KMS-11 (cell line): ENCODE results near the gene AGXT2.

Experiments
- H2AFZ ChIP-seq: fragments of 200-600 bp; sonication (generic); 2 replicates; pipeline ENCODE4 v1.6.1; 2016; ENCODE audit warnings: antibody characterized with exemption, mixed run types, low read depth
- H3K27ac ChIP-seq: fragments of 200-600 bp; sonication (generic); 2 replicates; pipeline ENCODE4 v1.6.1; 2016; ENCODE audit warnings: mild to moderate bottlenecking, mixed run types
- H3K27me3 ChIP-seq: fragments of 200-600 bp; sonication (generic); 2 replicates; pipeline ENCODE4 v1.6.1; 2017; ENCODE audit warnings: mild to moderate bottlenecking, low read depth, mixed run types, moderate library complexity; ENCODE audit not compliant: insufficient read depth
- H3K36me3 ChIP-seq: fragments of 200-600 bp; sonication (generic); 2 replicates; pipeline ENCODE4 v1.6.1; 2017; ENCODE audit warnings: mild to moderate bottlenecking, mixed run types; ENCODE audit not compliant: insufficient read depth
- H3K4me1 ChIP-seq: fragments of 200-600 bp; sonication (generic); 2 replicates; pipeline ENCODE4 v1.6.1; 2016; ENCODE audit warnings: mild to moderate bottlenecking, low read depth, mixed run types; ENCODE audit not compliant: poor library complexity, severe bottlenecking
- H3K4me2 ChIP-seq: fragments of 200-600 bp; sonication (generic); 2 replicates; pipeline ENCODE4 v1.7.0; 2016; ENCODE audit warnings: mild to moderate bottlenecking, mixed run types
- H3K4me3 ChIP-seq: fragments of 200-600 bp; sonication (generic); IDR thresholded peaks from 2 replicates; pipeline ENCODE4 v1.6.1; 2017; ENCODE audit warnings: low read depth, low read length, mixed read lengths; ENCODE audit not compliant: insufficient read depth
- H3K79me2 ChIP-seq: fragments of 200-600 bp; sonication (generic); 2 replicates; pipeline ENCODE4 v1.6.1; 2016; ENCODE audit warnings: low read depth, mixed run types; ENCODE audit not compliant: insufficient read depth
- H3K9ac ChIP-seq: fragments of 200-600 bp; sonication (generic); 2 replicates; pipeline ENCODE4 v1.6.1; 2016; ENCODE audit warnings: mild to moderate bottlenecking, mixed run types
- H4K20me1 ChIP-seq: fragments of 200-600 bp; sonication (generic); 2 replicates; pipeline ENCODE4 v1.6.1; 2016; ENCODE audit warnings: mild to moderate bottlenecking, mixed run types; ENCODE audit not compliant: insufficient read depth
- TF ChIP-seq, protein P1 (sequence below): fragments of 200-600 bp; sonication (generic); conservative IDR thresholded peaks from 2 replicates; pipeline ENCODE4 v1.6.1; 2017; ENCODE audit warnings: low read depth, mild to moderate bottlenecking, antibody characterized with exemption, low read length, moderate library complexity, mixed read lengths

Gene AGXT2

GRCh38 chr5:35029333-35029732 is 18.4 kb downstream of the AGXT2 start:
- no peaks in the 10 kb centered on the region for H4K20me1 ChIP-seq
- no peak overlapping the region for H3K4me2 ChIP-seq
- H3K79me2 ChIP-seq: no peaks in the 10 kb centered on the region
- H3K9ac ChIP-seq: no peak overlapping the region
- H3K36me3 ChIP-seq: no peaks in the 10 kb centered on the region
- no peak overlapping the region for H2AFZ ChIP-seq
- no peaks in the 10 kb centered on the region for H3K4me1 ChIP-seq
- no peak overlapping the region for H3K4me3 ChIP-seq
- TF ChIP-seq, protein P1, sequence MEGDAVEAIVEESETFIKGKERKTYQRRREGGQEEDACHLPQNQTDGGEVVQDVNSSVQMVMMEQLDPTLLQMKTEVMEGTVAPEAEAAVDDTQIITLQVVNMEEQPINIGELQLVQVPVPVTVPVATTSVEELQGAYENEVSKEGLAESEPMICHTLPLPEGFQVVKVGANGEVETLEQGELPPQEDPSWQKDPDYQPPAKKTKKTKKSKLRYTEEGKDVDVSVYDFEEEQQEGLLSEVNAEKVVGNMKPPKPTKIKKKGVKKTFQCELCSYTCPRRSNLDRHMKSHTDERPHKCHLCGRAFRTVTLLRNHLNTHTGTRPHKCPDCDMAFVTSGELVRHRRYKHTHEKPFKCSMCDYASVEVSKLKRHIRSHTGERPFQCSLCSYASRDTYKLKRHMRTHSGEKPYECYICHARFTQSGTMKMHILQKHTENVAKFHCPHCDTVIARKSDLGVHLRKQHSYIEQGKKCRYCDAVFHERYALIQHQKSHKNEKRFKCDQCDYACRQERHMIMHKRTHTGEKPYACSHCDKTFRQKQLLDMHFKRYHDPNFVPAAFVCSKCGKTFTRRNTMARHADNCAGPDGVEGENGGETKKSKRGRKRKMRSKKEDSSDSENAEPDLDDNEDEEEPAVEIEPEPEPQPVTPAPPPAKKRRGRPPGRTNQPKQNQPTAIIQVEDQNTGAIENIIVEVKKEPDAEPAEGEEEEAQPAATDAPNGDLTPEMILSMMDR: no peak
- no peaks in the 10 kb centered on the region for H3K27me3 ChIP-seq
- no peak overlapping the region for H3K27ac ChIP-seq

DNA sequence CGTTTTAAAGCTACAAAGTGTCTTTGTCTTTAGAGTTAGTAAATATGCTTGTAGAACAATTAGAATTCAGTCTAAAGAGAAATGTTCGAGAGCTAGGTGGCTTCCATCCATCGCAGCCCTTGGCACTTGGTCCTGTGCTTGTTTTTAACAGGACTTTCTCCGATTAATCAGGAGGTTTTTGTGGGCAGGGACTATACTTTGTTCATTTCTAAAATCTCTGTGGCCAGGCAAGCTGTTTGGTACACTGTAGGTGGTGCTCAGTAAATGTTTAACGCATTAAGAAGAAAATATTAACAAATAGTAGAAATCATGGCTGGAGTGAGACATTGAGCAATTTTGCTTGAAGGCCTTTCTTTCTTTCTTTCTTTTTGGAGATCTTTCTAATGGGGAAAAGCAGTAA is 20.8 kb downstream of the AGXT2 start:
- H3K4me2 ChIP-seq: no peak overlapping the region
- no peaks in the 10 kb centered on the region for H3K4me1 ChIP-seq
- no peak overlapping the region for H2AFZ ChIP-seq
- no peaks in the 10 kb centered on the region for H3K36me3 ChIP-seq
- H3K27me3 ChIP-seq: no peaks in the 10 kb centered on the region
- TF ChIP-seq, protein P1: no peak
- no peak overlapping the region for H3K4me3 ChIP-seq
- no peak overlapping the region for H3K9ac ChIP-seq
- H3K79me2 ChIP-seq: no peaks in the 10 kb centered on the region
- no peaks in the 10 kb centered on the region for H4K20me1 ChIP-seq
- H3K27ac ChIP-seq: no peak overlapping the region

DNA sequence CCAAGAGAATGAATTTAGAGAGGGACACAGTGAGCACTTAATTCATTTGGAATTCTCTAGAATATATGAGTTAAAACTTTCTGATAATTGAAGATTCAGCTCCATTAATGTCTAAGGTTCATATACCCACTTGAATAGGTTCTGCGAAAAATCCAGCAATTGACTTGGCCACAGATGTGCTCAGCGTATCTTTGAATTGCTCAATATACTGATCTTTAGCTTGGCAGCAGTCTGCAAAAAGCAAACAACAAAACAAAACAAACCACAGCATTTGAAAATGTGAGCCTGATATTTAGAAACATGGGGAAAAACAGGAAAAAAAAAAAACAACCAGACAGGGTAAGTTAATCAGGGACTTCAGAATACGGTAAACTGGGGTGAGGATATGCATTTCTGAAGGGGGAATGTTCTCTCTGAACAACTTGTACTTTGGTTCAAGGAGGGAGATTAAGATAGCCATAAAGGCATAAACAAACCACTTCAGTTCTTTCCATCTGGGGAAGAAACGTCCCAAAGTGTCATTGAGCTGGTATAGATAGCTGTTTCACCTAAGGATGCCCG is 21.4 kb downstream of the AGXT2 start:
- no peaks in the 10 kb centered on the region for H3K27me3 ChIP-seq
- no peak overlapping the region for H2AFZ ChIP-seq
- no peaks in the 10 kb centered on the region for H4K20me1 ChIP-seq
- H3K9ac ChIP-seq: no peak overlapping the region
- no peak overlapping the region for H3K4me3 ChIP-seq
- H3K4me1 ChIP-seq: no peaks in the 10 kb centered on the region
- H3K27ac ChIP-seq: no peak overlapping the region
- no peaks in the 10 kb centered on the region for H3K79me2 ChIP-seq
- TF ChIP-seq, protein P1: no peak
- H3K36me3 ChIP-seq: no peaks in the 10 kb centered on the region
- no peak overlapping the region for H3K4me2 ChIP-seq

GRCh38 chr5:35024911-35025510 is 22.7 kb downstream of the AGXT2 start:
- Histone ChIP-seq H3K9ac (no peak overlapping the region), H3K4me1 (no peaks in the 10 kb centered on the region), H3K79me2 (no peaks in the 10 kb centered on the region), H3K4me2 (no peak overlapping the region), H3K27me3 (no peaks in the 10 kb centered on the region), H4K20me1 (no peaks in the 10 kb centered on the region), H2AFZ (no peak overlapping the region), H3K27ac (no peak overlapping the region), H3K36me3 (no peaks in the 10 kb centered on the region), H3K4me3 (no peak overlapping the region)
- TF ChIP-seq, protein P1: no peak
